ENCODE data around the gene NRN1L.
A peak's percentile ranks its signal among the peaks of the same experiment; 100 is the strongest.
"Not testable (repeated sequence)": the region's sequence is repeated elsewhere in the genome, so short reads cannot be mapped to it uniquely, and the experiment has no call there.

Gene NRN1L

GRCh38 chr16:67861877-67862276 lies 22.8 kb upstream of the NRN1L start:
- DNase-seq = no peak

GRCh38 chr16:67862623-67863583 lies 21.8 kb upstream of the NRN1L start:
- DNase-seq = no peak

- DNase-seq = not testable (repeated sequence)
Measured at GRCh38 chr16:67864044-67864443, 20.6 kb upstream of the NRN1L start.

- no peak for DNase-seq
Measured at GRCh38 chr16:67864594-67864993, 20.1 kb upstream of the NRN1L start.

- peak in 1 of 2 experiments; percentile 47 for DNase-seq
Measured at GRCh38 chr16:67865318-67865717, 19.4 kb upstream of the NRN1L start.

- no peak for DNase-seq
Measured at GRCh38 chr16:67868290-67868689, 16.4 kb upstream of the NRN1L start.

GRCh38 chr16:67869653-67870052 lies 15.0 kb upstream of the NRN1L start:
- DNase-seq = no peak

GRCh38 chr16:67871256-67871655 lies 13.4 kb upstream of the NRN1L start:
- DNase-seq = no peak

GRCh38 chr16:67872131-67872630 lies 12.5 kb upstream of the NRN1L start:
- no peak for DNase-seq

- DNase-seq = peak; percentile 35 to 73
Measured at GRCh38 chr16:67872631-67873434, 11.9 kb upstream of the NRN1L start, which contains the start of gene EDC4. Gene EDC4, plus strand, starts transcription at chr16:67873052. Its CDS starts 210 bp downstream, at chr16:67873262.

GRCh38 chr16:67873435-67874370 lies 11.0 kb upstream of the NRN1L start:
- DNase-seq = no peak

GRCh38 chr16:67874372-67874771 lies 10.3 kb upstream of the NRN1L start:
- DNase-seq = no peak

- no peak for DNase-seq
Measured at GRCh38 chr16:67877064-67877463, 7.6 kb upstream of the NRN1L start.

- no peak for DNase-seq
Measured at GRCh38 chr16:67878232-67878631, 6.5 kb upstream of the NRN1L start.

- DNase-seq = no peak
Measured at GRCh38 chr16:67878846-67879245, 5.8 kb upstream of the NRN1L start.

GRCh38 chr16:67879462-67879861 lies 5.2 kb upstream of the NRN1L start:
- no peak for DNase-seq

GRCh38 chr16:67879936-67880335 lies 4.7 kb upstream of the NRN1L start:
- DNase-seq = no peak

GRCh38 chr16:67880584-67880983 lies 4.1 kb upstream of the NRN1L start:
- no peak for DNase-seq

- DNase-seq = no peak
Measured at GRCh38 chr16:67881621-67882161, 3.0 kb upstream of the NRN1L start.

GRCh38 chr16:67882374-67883145 lies 2.1 kb upstream of the NRN1L start:
- DNase-seq = no peak
